ENCODE measurements around the gene MGMT.

The MGMT gene

DNA sequence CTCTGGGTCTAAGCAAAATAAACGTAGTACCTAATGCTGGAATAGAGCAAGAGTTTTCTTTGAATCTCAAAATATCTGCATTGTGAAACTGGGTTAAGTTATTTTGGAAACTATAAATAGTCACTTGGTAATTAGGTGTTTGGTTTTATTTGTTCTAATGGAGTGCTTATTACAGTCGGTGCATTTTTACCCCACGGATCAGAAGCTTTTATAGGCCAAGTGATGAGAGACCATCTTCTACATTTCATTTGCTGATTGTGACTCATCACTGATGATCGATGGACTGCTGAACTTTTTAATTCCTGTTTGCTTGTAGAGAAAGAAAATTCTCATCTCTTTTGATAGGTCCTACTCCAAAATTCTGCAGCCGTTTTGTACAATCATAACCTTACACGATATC is 28.2 kb downstream of the MGMT start:
- DNase-seq (ENCODE audit: low spot score): no peak

GRCh38 chr10:129495698-129496097 is 28.7 kb downstream of the MGMT start:
- no peak for DNase-seq (ENCODE audit: low spot score)

DNA sequence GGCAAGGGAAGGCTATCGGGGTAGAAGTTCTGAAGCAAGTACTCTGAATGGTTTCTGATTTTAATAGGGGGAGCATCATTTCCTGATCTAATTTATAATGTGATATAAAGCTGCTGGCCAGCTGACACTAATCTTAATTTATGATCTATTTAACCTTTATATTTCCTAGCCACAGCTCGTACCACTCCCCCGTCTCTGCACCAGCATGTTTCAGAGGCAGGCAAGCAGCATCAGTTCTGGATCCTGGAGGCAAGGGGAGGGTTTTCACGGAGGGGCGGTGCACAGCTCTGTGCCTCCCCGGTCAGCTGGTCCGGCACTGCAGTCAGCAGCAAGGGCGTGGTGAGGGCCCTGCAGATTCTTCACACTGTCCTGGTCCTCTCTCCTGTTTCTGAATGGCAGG is 30.0 kb downstream of the MGMT start:
- DNase-seq (ENCODE audit: low spot score): no peak

GRCh38 chr10:129498680-129499079 is 31.6 kb downstream of the MGMT start:
- no peak for DNase-seq (ENCODE audit: low spot score)

DNA sequence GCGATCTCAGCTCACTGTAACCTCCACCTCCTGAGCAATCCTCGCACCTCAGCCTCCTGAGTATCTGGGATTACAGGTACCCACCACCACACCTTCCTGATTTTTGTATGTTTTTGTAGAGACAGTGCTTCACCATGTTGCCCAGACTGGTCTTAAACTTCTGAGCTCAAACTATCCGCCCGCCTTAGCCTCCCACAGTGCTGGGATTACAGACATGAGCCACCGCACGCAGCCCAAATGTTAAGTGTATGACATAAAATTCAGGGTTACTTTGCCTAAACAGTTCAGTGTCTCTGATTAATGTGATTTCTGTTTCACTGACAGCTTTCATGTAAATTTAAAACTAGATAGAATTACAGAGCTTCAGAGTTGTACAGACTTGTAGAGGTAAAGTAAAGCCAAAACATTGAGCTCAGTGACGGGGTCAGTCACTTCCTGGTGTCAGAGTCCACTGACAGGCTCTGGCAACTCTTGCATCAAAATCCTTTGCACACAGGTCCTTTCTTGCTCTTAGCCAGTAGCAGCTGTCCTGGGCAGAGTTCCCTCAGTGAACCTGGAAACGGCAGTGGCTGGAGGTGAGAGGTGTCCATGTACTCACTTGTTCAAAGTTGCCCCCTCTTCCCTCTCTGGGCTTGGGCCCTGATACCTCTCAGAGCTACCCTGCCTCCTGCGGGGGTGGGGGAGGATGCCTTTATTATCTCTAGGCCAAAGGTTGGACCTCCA is 33.7 kb downstream of the MGMT start:
- no peak for DNase-seq (ENCODE audit: low spot score)

- peak; percentile 52 for DNase-seq (ENCODE audit: low spot score)
Measured at GRCh38 chr10:129501652-129502436, 34.8 kb downstream of the MGMT start.

DNA sequence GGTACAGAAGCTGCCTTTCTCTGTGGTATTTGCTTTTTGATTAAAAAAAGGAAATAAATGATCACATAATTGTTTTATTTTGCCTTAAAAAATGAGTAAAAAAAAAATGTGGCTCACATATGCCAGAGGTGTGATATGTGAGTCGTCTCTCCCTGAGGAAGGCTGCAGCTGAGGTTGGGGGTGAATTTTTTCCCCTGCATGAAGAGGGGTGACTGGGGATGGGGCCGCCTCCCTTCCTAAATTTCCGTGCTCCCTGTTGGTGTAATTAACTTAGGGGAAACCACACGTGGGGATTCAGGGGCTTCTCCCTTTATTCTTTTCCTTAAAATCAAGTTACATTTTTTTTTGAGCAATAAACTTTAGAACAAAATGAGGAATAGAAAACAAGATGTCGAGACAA is 35.4 kb downstream of the MGMT start:
- no peak for DNase-seq (ENCODE audit: low spot score)

GRCh38 chr10:129505500-129506075 is 38.5 kb downstream of the MGMT start:
- DNase-seq (ENCODE audit: low spot score): no peak

DNA sequence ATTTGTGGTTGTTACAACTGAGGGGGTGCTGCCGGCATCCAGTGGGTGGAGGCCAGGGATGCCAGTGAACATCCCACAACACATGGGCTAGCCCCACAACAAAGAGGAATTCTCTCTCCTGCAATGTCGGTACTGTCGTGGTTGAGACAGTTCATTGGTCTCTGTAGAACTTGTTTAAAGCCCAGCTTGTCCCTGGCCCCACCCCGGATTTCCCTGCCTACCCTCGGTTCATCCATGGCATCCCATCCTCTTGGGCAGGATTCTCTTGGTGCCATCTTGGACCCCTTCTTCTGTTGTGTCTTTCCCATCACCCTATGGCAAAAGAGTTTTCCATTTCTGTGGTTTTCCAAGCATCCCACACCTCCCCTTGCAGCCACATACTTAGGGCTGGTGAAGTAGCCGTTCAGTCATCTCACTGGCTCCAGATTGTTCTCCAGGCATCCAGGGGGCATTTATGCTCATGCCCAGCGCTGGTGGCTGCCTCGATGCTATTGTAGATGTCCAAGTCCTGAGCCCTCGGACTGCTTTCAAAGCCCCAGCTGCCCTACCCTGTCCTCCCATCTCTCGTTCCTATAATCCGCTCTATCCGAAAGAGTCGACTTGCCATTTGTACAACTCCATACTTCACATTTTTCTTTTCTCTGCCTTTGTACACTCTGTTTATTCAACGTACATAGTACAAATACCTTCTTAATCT is 39.2 kb downstream of the MGMT start:
- DNase-seq (ENCODE audit: low spot score): no peak

GRCh38 chr10:129507216-129507889 is 40.3 kb downstream of the MGMT start:
- no peak for DNase-seq (ENCODE audit: low spot score)

DNA sequence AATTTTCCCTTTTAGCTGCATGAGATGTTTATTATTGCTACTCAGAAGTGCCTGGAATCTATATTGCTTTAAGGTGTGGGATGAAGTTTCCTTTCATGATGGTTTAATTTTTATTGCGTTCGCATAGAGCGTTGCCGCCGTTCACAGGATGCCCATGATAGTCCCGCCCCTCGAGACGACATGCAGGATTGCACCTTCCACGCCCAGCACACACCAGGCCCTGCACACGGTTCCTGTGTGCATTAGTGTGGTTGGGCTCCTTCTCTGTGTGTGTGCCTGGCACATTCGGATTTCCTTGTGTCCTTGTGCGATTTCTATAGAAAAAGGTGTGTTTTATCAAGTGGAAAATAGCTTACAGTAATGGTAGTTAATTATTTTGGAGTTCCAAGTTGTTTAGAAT is 42.1 kb downstream of the MGMT start:
- no peak for DNase-seq (ENCODE audit: low spot score)

- no peak for DNase-seq (ENCODE audit: low spot score)
Measured at GRCh38 chr10:129509835-129510234, 42.8 kb downstream of the MGMT start.

DNA sequence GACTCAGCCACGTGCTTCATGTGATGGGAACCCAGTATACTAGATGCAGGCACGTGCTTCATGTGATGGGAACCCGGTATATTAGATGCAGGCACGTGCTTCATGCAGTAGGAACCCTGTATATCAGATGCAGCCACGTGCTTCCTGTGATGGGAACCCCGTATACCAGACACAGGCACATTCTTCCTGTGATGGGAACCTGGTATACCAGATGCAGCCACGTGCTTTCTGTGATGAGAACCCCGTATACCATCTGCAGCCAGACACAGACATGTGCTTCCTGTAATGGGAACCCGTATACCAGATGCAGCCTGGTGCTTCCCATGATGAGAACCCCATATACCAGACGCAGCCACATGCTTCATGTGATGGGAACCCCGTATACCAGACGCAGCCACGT is 44.0 kb downstream of the MGMT start:
- DNase-seq (ENCODE audit: low spot score): no peak

DNA sequence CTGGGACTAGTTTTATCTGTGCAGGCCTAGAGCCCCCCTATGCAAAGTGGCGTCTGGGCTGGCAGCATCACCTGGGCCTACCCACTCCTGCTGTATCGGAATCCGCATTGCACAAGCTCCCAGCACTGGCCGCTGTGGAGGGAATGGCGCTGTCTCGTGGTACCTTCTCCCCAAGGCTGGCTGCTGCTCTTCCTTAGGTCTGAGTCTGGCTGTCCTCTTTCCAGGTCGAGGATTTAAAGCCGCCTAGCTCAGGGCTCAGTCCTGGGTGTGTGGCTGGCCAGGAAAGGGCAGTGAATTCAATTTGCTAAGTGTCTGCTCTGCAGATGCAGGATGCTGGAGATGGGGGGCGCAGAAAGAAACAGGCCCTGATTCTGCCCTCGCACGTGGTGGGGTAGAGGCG is 44.7 kb downstream of the MGMT start:
- DNase-seq (ENCODE audit: low spot score): no peak

GRCh38 chr10:129513312-129513711 is 46.3 kb downstream of the MGMT start:
- DNase-seq (ENCODE audit: low spot score): no peak

DNA sequence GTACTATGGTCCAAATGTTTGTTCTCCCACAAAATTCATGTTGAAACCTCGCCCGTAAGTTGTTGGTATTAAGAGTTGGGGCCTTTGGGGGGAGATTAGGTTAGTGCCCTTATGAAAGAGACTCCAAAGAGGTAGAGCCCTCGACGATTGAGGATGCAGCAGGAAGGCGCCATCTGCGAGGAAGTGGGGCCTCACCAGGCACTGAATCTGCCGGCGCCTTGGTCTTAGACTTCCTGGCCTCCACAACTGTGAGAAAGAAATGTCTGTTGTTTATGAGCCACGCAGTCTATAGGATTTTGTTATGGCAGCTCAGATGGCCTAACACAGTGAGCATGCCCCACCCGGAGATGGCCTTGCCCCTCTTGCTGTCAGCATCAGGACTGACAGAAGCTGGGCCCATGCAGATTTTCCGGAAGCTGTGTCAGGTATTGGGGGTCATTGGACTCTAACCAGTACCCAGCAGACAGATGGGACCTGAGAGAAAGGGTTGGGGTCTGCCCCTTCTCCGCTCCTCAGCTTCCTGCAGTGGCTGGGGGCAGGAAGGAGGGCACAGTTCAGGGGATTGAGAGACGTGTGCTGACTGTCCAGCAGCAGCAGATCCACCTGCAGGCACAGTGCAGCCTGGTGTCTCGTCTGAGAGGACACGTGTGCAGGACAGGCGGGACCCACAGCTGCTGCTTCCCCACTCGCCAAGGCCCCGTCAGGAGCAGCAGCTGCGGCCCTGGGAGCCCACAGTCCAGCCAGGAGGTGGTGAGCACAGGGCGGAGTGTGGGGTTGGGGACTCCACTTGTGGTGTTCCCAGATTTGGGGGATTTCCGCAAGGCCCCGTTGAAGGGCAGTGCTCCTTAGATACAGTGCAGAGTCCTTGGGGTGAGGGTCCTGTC is 47.8 kb downstream of the MGMT start:
- DNase-seq (ENCODE audit: low spot score): no peak

DNA sequence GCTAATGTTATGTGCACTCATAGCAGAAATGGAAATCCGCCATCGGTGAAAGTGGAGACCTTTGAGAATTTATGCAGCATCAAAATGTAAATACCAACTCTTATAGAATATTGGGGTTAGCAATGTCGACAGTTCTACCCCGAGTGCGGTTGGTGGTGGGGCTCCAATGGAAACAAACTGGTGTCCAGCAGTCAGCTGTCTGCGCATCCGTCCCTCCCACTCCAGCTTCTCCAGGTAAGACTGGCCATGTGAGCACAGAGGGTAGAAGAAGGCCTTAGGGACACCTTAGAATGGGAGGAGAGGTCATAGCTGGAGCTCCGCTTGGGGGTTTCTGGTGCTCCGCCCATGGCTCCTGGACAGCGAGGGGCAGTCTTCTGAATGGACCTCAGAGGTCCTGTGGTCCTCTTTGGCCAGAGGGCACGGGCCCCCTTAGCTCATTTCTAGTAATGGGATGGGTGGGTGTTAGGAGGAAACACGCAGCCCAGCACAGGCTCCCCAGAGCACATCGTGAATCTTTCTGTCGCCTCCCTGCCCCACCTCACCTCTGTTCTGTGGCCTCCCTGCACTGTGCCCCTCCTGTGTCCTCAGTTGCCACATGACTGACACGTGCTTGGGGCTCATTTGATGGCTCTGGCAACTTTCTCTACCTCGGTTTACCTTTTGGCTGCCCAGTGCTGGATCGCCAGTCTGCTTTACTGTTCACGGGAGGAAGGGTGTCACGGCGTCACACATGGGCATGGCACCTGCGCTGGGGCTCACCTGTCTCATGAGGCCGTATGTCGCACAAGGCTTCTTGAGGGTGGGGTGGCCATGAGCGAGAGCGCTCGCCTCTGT is 50.0 kb downstream of the MGMT start:
- no peak for DNase-seq (ENCODE audit: low spot score)

GRCh38 chr10:129517680-129518057 is 50.6 kb downstream of the MGMT start:
- DNase-seq (ENCODE audit: low spot score): no peak

DNA sequence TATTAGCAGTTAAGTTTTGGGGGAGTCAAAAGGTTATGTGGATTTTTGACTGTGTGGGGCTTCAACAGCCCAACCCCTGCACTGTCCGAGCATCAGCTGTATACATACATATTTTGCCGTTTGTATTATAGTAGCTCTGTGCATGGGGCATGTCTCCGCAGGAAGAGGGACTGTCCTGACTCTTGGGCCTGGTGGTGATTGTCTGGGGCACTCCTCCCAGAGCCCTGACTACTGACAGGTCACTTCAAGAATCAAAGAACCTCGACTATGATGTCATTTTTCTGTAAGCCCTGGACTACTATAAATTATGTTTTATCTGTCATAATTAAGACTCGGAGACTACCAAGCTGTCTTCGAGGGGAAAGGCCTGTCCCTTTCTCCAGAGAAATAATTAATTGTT is 51.8 kb downstream of the MGMT start:
- DNase-seq (ENCODE audit: low spot score): no peak

DNA sequence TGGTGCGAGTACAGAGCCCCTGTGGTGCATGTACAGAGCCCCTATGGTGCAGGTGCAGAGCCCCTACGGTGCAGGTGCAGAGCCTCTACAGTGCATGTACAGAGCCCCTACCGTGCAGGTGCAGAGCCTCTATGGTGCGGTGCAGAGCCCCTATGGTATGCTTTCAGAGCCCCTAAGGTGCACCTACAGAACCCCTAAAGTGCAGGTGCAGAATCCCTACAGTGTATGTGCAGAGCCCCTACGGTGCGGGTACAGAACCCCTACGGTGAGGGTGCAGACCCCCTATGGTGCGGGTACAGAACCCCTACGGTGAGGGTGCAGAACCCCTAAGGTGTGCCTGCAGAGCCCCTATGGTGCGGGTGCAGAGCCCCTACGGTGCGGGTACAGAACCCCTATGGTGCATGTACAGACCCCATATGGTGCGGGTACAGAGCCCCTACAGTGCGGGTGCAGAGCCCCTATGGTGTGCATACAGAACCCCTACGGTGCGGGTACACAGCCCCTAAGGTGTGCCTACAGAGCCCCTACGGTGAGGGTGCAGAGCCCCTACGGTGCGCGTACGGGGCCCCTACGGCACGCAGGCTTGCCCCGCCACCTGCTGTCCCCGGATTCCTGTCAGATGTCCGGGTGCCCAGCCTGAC is 53.5 kb downstream of the MGMT start:
- DNase-seq (ENCODE audit: low spot score): no peak

Data from germinal center (tissue), 1 donor.